H1 (cell line): ENCODE data around the gene PARS2. TPM values are rescaled to one million over a fixed set of nuclear protein-coding genes. Genes with fewer than 3 reads are reported as not detected.

ENCODE experiments used
- BACH1 ChIP-seq: IDR thresholded peaks from 2 replicates; pipeline ENCODE4 v1.6.1; 2012; ENCODE audit warnings: low read length, improper control_type of control experiment
- CHD7 ChIP-seq: fragments of 300-600 bp; sonication (generic); IDR thresholded peaks from 2 replicates; pipeline ENCODE4 v1.7.1; 2012; ENCODE audit warnings: low read length, moderate library complexity, mild to moderate bottlenecking, inconsistent platforms; ENCODE audit not compliant: insufficient replicate concordance
- GTF2F1 ChIP-seq: IDR thresholded peaks from 2 replicates; pipeline ENCODE4 v1.6.1; 2012; ENCODE audit warnings: low read depth, low read length, improper control_type of control experiment, borderline replicate concordance
- JUND ChIP-seq: IDR thresholded peaks from 2 replicates; pipeline ENCODE4 v1.6.1; 2011; ENCODE audit warnings: mild to moderate bottlenecking, improper control_type of control experiment, low read length
- NANOG ChIP-seq: IDR thresholded peaks from 2 replicates; pipeline ENCODE4 v1.6.1; 2011; ENCODE audit warnings: low read length, low read depth, mild to moderate bottlenecking, inconsistent platforms; ENCODE audit not compliant: insufficient read depth, poor library complexity, severe bottlenecking
- POLR2A ChIP-seq, 2 experiments: IDR thresholded peaks; 1 replicate in 1 of 2; 2 replicates in 1 of 2; pipeline ENCODE4 v1.6.1; 2011; ENCODE audit warnings: low read depth in 2 of 2, low read length in 2 of 2, mild to moderate bottlenecking in 2 of 2; ENCODE audit errors: control extremely low read depth in 1 of 2
- polyA plus RNA-seq, 7 experiments: library from polyadenylated mRNA; depleted of rRNA in 3 of 7; stranded (reverse) in 5 of 7; unstranded in 2 of 7; fragments of >200 nt in 5 of 7; fragments of 200-250 nt in 2 of 7; gene quantifications; 1 replicate in 5 of 7; 2 replicates in 1 of 7; 4 replicates in 1 of 7; pipeline versions ENCODE4 v1.2.1 to v1.2.3, GENCODE V29; 2011 to 2013; ENCODE audit warnings: missing spikeins in 2 of 7, mixed read lengths in 2 of 7
- total RNA-seq: library from RNA; stranded (reverse); fragmentation: NEBNext Ultra II Directional; extraction: Animal tissue kit (Norgen Biotek cat#: 25700); gene quantifications from 2 replicates; pipeline ENCODE4 v1.2.1, GENCODE V29; 2021
- TF ChIP-seq, protein P1 (sequence below): IDR thresholded peaks from 2 replicates; pipeline ENCODE4 v1.6.1; 2012; ENCODE audit warnings: low read length, inconsistent platforms

PARS2 gene
- total and polyA plus RNA-seq, 2 of the 8 experiments (the other 6 are each of a cell fraction or from before 2014, with no cell fraction given) = 8.9 to 10.0 TPM

GRCh38 chr1:54715493-54716298 lies 48.6 kb downstream of the PARS2 start, which contains the start of gene TTC4 (continued):
- TF ChIP-seq POLR2A (IDR thresholded peaks at IDR 0.05; ENCODE audit: control extremely low read depth in 1 of 2, low read depth in 2 of 2, low read length in 2 of 2) (peak; percentile 76 to 94), GTF2F1 (0 out of 2 replicates have a peak, but pooled peaks have one; percentile 33), CHD7 (no peak), JUND (peak; percentile 38), NANOG (peak; percentile 7), BACH1 (no peak)
- TF ChIP-seq, protein P1, sequence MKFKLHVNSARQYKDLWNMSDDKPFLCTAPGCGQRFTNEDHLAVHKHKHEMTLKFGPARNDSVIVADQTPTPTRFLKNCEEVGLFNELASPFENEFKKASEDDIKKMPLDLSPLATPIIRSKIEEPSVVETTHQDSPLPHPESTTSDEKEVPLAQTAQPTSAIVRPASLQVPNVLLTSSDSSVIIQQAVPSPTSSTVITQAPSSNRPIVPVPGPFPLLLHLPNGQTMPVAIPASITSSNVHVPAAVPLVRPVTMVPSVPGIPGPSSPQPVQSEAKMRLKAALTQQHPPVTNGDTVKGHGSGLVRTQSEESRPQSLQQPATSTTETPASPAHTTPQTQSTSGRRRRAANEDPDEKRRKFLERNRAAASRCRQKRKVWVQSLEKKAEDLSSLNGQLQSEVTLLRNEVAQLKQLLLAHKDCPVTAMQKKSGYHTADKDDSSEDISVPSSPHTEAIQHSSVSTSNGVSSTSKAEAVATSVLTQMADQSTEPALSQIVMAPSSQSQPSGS = peak; percentile 30; the same call in 1 of the 2 replicates
